Adipocyte (in vitro differentiated cells): ENCODE measurements around the gene BCO1.
A peak's percentile ranks its signal among the peaks of the same experiment; 100 is the strongest.

Experiments used
- DNase-seq: peaks from one replicate; pipeline ENCODE4 v3.0.0-alpha.2; 2015; ENCODE audit warnings: low read depth
- H3K27me3 ChIP-seq: replicated peaks from 2 replicates; pipeline ENCODE4 v1.7.0; 2013; ENCODE audit warnings: mild to moderate bottlenecking, low read length, moderate library complexity; ENCODE audit not compliant: control insufficient read depth, insufficient read depth
- H3K36me3 ChIP-seq: 2 replicates; pipeline ENCODE4 v1.7.0; 2013; ENCODE audit warnings: low read length, mild to moderate bottlenecking, moderate library complexity; ENCODE audit not compliant: control insufficient read depth, insufficient read depth, severe bottlenecking
- H3K4me1 ChIP-seq: 2 replicates; pipeline ENCODE4 v1.7.0; 2013; ENCODE audit warnings: mild to moderate bottlenecking, low read length, moderate library complexity; ENCODE audit not compliant: control insufficient read depth, insufficient read depth
- H3K4me3 ChIP-seq: 2 replicates; pipeline ENCODE4 v1.7.0; 2013; ENCODE audit warnings: mild to moderate bottlenecking, low read length, moderate library complexity
- H3K9ac ChIP-seq: 2 replicates; pipeline ENCODE4 v1.7.0; 2013; ENCODE audit warnings: mild to moderate bottlenecking, low read length, moderate library complexity
- H3K9me3 ChIP-seq: 2 replicates; pipeline ENCODE4 v1.7.0; 2013; ENCODE audit warnings: mild to moderate bottlenecking, low read length, moderate library complexity; ENCODE audit not compliant: control insufficient read depth

Gene BCO1

GRCh38 chr16:81263470-81264220, 25.2 kb downstream of the BCO1 start:
- Histone ChIP-seq H3K36me3 (no peaks in the 10 kb centered on the region), H3K27me3 (peaks cover under 1% of the 10 kb centered on the region)
- no peak for DNase-seq

GRCh38 chr16:81264386-81264785, 25.9 kb downstream of the BCO1 start:
- Histone ChIP-seq H3K9me3 (no peaks in the 10 kb centered on the region), H3K4me3 (no peak overlapping the region), H3K9ac (no peak overlapping the region), H3K4me1 (peaks cover 24% of the 10 kb centered on the region), H3K27me3 (no peaks in the 10 kb centered on the region), H3K36me3 (no peaks in the 10 kb centered on the region)
- no peak for DNase-seq

More at GRCh38 chr16:81263470-81264220, 25.2 kb downstream of the BCO1 start:
- H3K4me3 ChIP-seq: no peak overlapping the region
- H3K9me3 ChIP-seq: peaks cover 2% of the 10 kb centered on the region
- H3K9ac ChIP-seq: no peak overlapping the region
- peaks cover 24% of the 10 kb centered on the region for H3K4me1 ChIP-seq

- no peak overlapping the region for H3K9ac ChIP-seq
- no peak for DNase-seq
- no peaks in the 10 kb centered on the region for H3K27me3 ChIP-seq
- H3K4me1 ChIP-seq: peaks cover 24% of the 10 kb centered on the region
- H3K36me3 ChIP-seq: no peaks in the 10 kb centered on the region
- H3K4me3 ChIP-seq: no peak overlapping the region
- H3K9me3 ChIP-seq: no peaks in the 10 kb centered on the region
These were observed 26.6 kb downstream of the BCO1 start for GRCh38 chr16:81265052-81265451.

GRCh38 chr16:81265658-81266451, 27.4 kb downstream of the BCO1 start:
- Histone ChIP-seq H3K36me3 (no peaks in the 10 kb centered on the region), H3K4me1 (peaks cover 24% of the 10 kb centered on the region), H3K4me3 (no peak overlapping the region), H3K9ac (no peak overlapping the region), H3K27me3 (no peaks in the 10 kb centered on the region), H3K9me3 (no peaks in the 10 kb centered on the region)
- DNase-seq: peak; percentile 77

- DNase-seq: no peak
- H3K36me3 ChIP-seq: no peaks in the 10 kb centered on the region
- H3K9ac ChIP-seq: no peak overlapping the region
- H3K4me3 ChIP-seq: no peak overlapping the region
- H3K27me3 ChIP-seq: no peaks in the 10 kb centered on the region
- H3K4me1 ChIP-seq: peaks cover 24% of the 10 kb centered on the region
- no peaks in the 10 kb centered on the region for H3K9me3 ChIP-seq
These were observed 28.2 kb downstream of the BCO1 start for GRCh38 chr16:81266680-81267095.

- H3K4me3 ChIP-seq: no peak overlapping the region
- H3K27me3 ChIP-seq: no peaks in the 10 kb centered on the region
- no peak for DNase-seq
- no peak overlapping the region for H3K9ac ChIP-seq
- peaks cover 33% of the 10 kb centered on the region for H3K4me1 ChIP-seq
- no peaks in the 10 kb centered on the region for H3K36me3 ChIP-seq
- no peaks in the 10 kb centered on the region for H3K9me3 ChIP-seq
These were observed 30.0 kb downstream of the BCO1 start for GRCh38 chr16:81268509-81268908.

GRCh38 chr16:81273223-81273950, 34.9 kb downstream of the BCO1 start:
- Histone ChIP-seq H3K36me3 (no peaks in the 10 kb centered on the region), H3K4me1 (peaks cover 14% of the 10 kb centered on the region), H3K9ac (no peak overlapping the region), H3K4me3 (no peak overlapping the region), H3K27me3 (no peaks in the 10 kb centered on the region), H3K9me3 (no peaks in the 10 kb centered on the region)
- no peak for DNase-seq

- Histone ChIP-seq H3K27me3 (no peaks in the 10 kb centered on the region), H3K36me3 (no peaks in the 10 kb centered on the region), H3K4me3 (no peak overlapping the region), H3K9me3 (no peaks in the 10 kb centered on the region), H3K9ac (no peak overlapping the region), H3K4me1 (peaks cover 14% of the 10 kb centered on the region)
- DNase-seq: no peak
These were observed 36.6 kb downstream of the BCO1 start for GRCh38 chr16:81275064-81275532.

GRCh38 chr16:81275795-81276194, 37.3 kb downstream of the BCO1 start:
- H3K4me1 ChIP-seq: peaks cover 14% of the 10 kb centered on the region
- DNase-seq: no peak
- H3K4me3 ChIP-seq: no peak overlapping the region
- H3K27me3 ChIP-seq: no peaks in the 10 kb centered on the region
- H3K9ac ChIP-seq: no peak overlapping the region
- H3K36me3 ChIP-seq: no peaks in the 10 kb centered on the region
- no peaks in the 10 kb centered on the region for H3K9me3 ChIP-seq

- no peak for DNase-seq
- Histone ChIP-seq H3K4me3 (no peak overlapping the region), H3K36me3 (no peaks in the 10 kb centered on the region), H3K9ac (no peak overlapping the region), H3K9me3 (no peaks in the 10 kb centered on the region), H3K27me3 (no peaks in the 10 kb centered on the region), H3K4me1 (peaks cover 14% of the 10 kb centered on the region)
These were observed 37.8 kb downstream of the BCO1 start for GRCh38 chr16:81276323-81276722.

GRCh38 chr16:81277541-81278080, 39.1 kb downstream of the BCO1 start:
- no peak for DNase-seq
- H3K4me1 ChIP-seq: peaks cover 12% of the 10 kb centered on the region
- H3K9me3 ChIP-seq: no peaks in the 10 kb centered on the region
- no peak overlapping the region for H3K9ac ChIP-seq
- H3K27me3 ChIP-seq: no peaks in the 10 kb centered on the region
- H3K4me3 ChIP-seq: no peak overlapping the region
- no peaks in the 10 kb centered on the region for H3K36me3 ChIP-seq
